Naive B cell (primary cell): Measurements from ENCODE around the gene TOR2A. TPM values are rescaled to one million over a fixed set of nuclear protein-coding genes. Genes with fewer than 3 reads are reported as not detected.
A peak's percentile ranks its signal among the peaks of the same experiment; 100 is the strongest.

ENCODE experiments used
- ATAC-seq, 2 donors: fragments of 150-1000 bp; cut with Tn5 transposase; 2 replicates each; pipeline ENCODE4 v1.10.0; 2021; ENCODE audit warnings: low read depth in 2 of 2, mild to moderate bottlenecking in 2 of 2, moderate library complexity in 2 of 2
- DNase-seq: peaks from one replicate; pipeline ENCODE4 v3.0.0; 2022
- H3K27ac Mint-ChIP-seq, 6 donors: one replicate each; pipeline ENCODE4 v1.8.0; 2020 to 2022; ENCODE audit warnings: mild to moderate bottlenecking in 6 of 6, mixed read lengths in 6 of 6, moderate library complexity in 5 of 6, inconsistent platforms in 2 of 6
- H3K27me3 Mint-ChIP-seq, 3 donors: one replicate each; pipeline ENCODE4 v1.8.0; 2021 to 2022; ENCODE audit warnings: mixed read lengths in 3 of 3, mild to moderate bottlenecking in 1 of 3
- H3K36me3 Mint-ChIP-seq, 2 donors: one replicate each; pipeline ENCODE4 v1.8.0; 2020 to 2022; ENCODE audit warnings: mixed read lengths in 2 of 2, inconsistent platforms in 1 of 2, mild to moderate bottlenecking in 1 of 2
- H3K4me1 Mint-ChIP-seq, 3 donors: one replicate each; pipeline ENCODE4 v1.8.0; 2020 to 2022; ENCODE audit warnings: mixed read lengths in 3 of 3, inconsistent platforms in 1 of 3, mild to moderate bottlenecking in 1 of 3, moderate library complexity in 1 of 3
- H3K4me3 Mint-ChIP-seq, 8 donors: one replicate each; pipeline ENCODE4 v1.8.0; 2020 to 2022; ENCODE audit warnings: mild to moderate bottlenecking in 8 of 8, mixed read lengths in 8 of 8, moderate library complexity in 8 of 8, inconsistent platforms in 2 of 8
- H3K9me3 Mint-ChIP-seq, 7 donors: one replicate each; pipeline ENCODE4 v1.8.0; 2020 to 2022; ENCODE audit warnings: mixed read lengths in 7 of 7, mild to moderate bottlenecking in 5 of 7, inconsistent platforms in 2 of 7, moderate library complexity in 1 of 7
- polyA plus RNA-seq, 6 donors: library from polyadenylated mRNA; unstranded; fragments of 300-500 nt; fragmentation: Illumina TruSeq; gene quantifications; one replicate each; pipeline ENCODE4 v1.2.3, GENCODE V29; 2021; ENCODE audit warnings: low read depth in 6 of 6

TOR2A gene
- polyA plus RNA-seq, 6 donors from 2014 or later: 24.9 to 40.0 (median 27.3) TPM

- Mint-ChIP-seq H3K27me3 (no peaks in the 10 kb centered on the region), H3K27ac (peak overlapping the region in 2 of 6 donors; percentile 6 to 14), H3K36me3 (no peaks in the 10 kb centered on the region), H3K4me1 (peaks cover 0 to 10% (median 6%) of the 10 kb centered on the region in 3 donors), H3K9me3 (peaks cover 0 to 2% (median 0%) of the 10 kb centered on the region in 7 donors), H3K4me3 (peak overlapping the region in 1 of 8 donors; percentile 54)
- DNase-seq (no peak), ATAC-seq (no peak)
Measured at GRCh38 chr9:127705577-127706379, 29.3 kb downstream of the TOR2A start.

GRCh38 chr9:127703289-127703946 is 31.7 kb downstream of the TOR2A start:
- DNase-seq: no peak
- Mint-ChIP-seq H3K36me3 (no peaks in the 10 kb centered on the region), H3K27ac (no peak overlapping the region), H3K9me3 (no peaks in the 10 kb centered on the region), H3K4me3 (no peak overlapping the region), H3K27me3 (no peaks in the 10 kb centered on the region), H3K4me1 (peaks cover 14 to 21% (median 17%) of the 10 kb centered on the region in 3 donors)
- no peak for ATAC-seq

GRCh38 chr9:127700594-127701255 is 34.4 kb downstream of the TOR2A start:
- DNase-seq (no peak), ATAC-seq (no peak)
- no peaks in the 10 kb centered on the region for H3K36me3 Mint-ChIP-seq
- peak overlapping the region in 3 of 8 donors; percentile 47 to 88 (median 76) for H3K4me3 Mint-ChIP-seq
- H3K27me3 Mint-ChIP-seq: no peaks in the 10 kb centered on the region
- H3K4me1 Mint-ChIP-seq: peaks cover 10 to 18% (median 14%) of the 10 kb centered on the region in 3 donors
- no peaks in the 10 kb centered on the region for H3K9me3 Mint-ChIP-seq
- H3K27ac Mint-ChIP-seq: peak overlapping the region in 2 of 6 donors; percentile 39 to 49

- Mint-ChIP-seq H3K36me3 (no peaks in the 10 kb centered on the region), H3K4me3 (peak overlapping the region in 7 of 8 donors; percentile 15 to 89 (median 85)), H3K9me3 (no peaks in the 10 kb centered on the region), H3K27me3 (no peaks in the 10 kb centered on the region), H3K4me1 (peaks cover 10 to 18% (median 14%) of the 10 kb centered on the region in 3 donors), H3K27ac (peak overlapping the region in 3 of 6 donors; percentile 14 to 96 (median 36))
- no peak for DNase-seq
- ATAC-seq: no peak
Measured at GRCh38 chr9:127700140-127700539, 35.0 kb downstream of the TOR2A start.

- Mint-ChIP-seq H3K9me3 (no peaks in the 10 kb centered on the region), H3K4me1 (peaks cover 10 to 18% (median 14%) of the 10 kb centered on the region in 3 donors), H3K36me3 (no peaks in the 10 kb centered on the region), H3K27ac (peak overlapping the region; percentile 36 to 96 (median 90)), H3K4me3 (peak overlapping the region; percentile 76 to 91 (median 88)), H3K27me3 (no peaks in the 10 kb centered on the region)
- DNase-seq (peak; percentile 86), ATAC-seq (peak; percentile 96 to 99)
Measured at GRCh38 chr9:127698985-127699670, 36.0 kb downstream of the TOR2A start.

GRCh38 chr9:127698386-127698785 is 36.7 kb downstream of the TOR2A start:
- H3K4me3 Mint-ChIP-seq: peak overlapping the region in 5 of 8 donors; percentile 58 to 91 (median 63)
- DNase-seq (no peak), ATAC-seq (no peak)
- peaks cover 10 to 18% (median 14%) of the 10 kb centered on the region in 3 donors for H3K4me1 Mint-ChIP-seq
- no peaks in the 10 kb centered on the region for H3K36me3 Mint-ChIP-seq
- no peaks in the 10 kb centered on the region for H3K27me3 Mint-ChIP-seq
- H3K27ac Mint-ChIP-seq: no peak overlapping the region
- H3K9me3 Mint-ChIP-seq: no peaks in the 10 kb centered on the region

GRCh38 chr9:127697575-127697974 is 37.5 kb downstream of the TOR2A start:
- ATAC-seq: no peak
- peaks cover 10 to 18% (median 14%) of the 10 kb centered on the region in 3 donors for H3K4me1 Mint-ChIP-seq
- no peak for DNase-seq
- H3K36me3 Mint-ChIP-seq: no peaks in the 10 kb centered on the region
- no peaks in the 10 kb centered on the region for H3K9me3 Mint-ChIP-seq
- H3K27me3 Mint-ChIP-seq: no peaks in the 10 kb centered on the region
- peak overlapping the region in 3 of 8 donors; percentile 6 to 91 (median 67) for H3K4me3 Mint-ChIP-seq
- H3K27ac Mint-ChIP-seq: peak overlapping the region in 3 of 6 donors; percentile 20 to 86 (median 58)

GRCh38 chr9:127694890-127695720 is 40.0 kb downstream of the TOR2A start:
- H3K36me3 Mint-ChIP-seq: no peaks in the 10 kb centered on the region
- H3K4me3 Mint-ChIP-seq: no peak overlapping the region
- peaks cover 0 to 5% (median 0%) of the 10 kb centered on the region in 3 donors for H3K27me3 Mint-ChIP-seq
- peaks cover 8 to 15% (median 10%) of the 10 kb centered on the region in 3 donors for H3K4me1 Mint-ChIP-seq
- ATAC-seq (no peak), DNase-seq (no peak)
- no peak overlapping the region for H3K27ac Mint-ChIP-seq
- no peaks in the 10 kb centered on the region for H3K9me3 Mint-ChIP-seq

GRCh38 chr9:127693697-127694096 is 41.4 kb downstream of the TOR2A start:
- peaks cover 0 to 2% (median 0%) of the 10 kb centered on the region in 3 donors for H3K4me1 Mint-ChIP-seq

GRCh38 chr9:127693143-127693542 is 42.0 kb downstream of the TOR2A start:
- ATAC-seq: no peak
- no peak overlapping the region for H3K27ac Mint-ChIP-seq

More at GRCh38 chr9:127693697-127694096, 41.4 kb downstream of the TOR2A start:
- DNase-seq (no peak), ATAC-seq (no peak)
- Mint-ChIP-seq H3K9me3 (no peaks in the 10 kb centered on the region), H3K27me3 (peaks cover 0 to 5% (median 0%) of the 10 kb centered on the region in 3 donors), H3K36me3 (no peaks in the 10 kb centered on the region), H3K4me3 (no peak overlapping the region), H3K27ac (peak overlapping the region in 1 of 6 donors; percentile 49)

GRCh38 chr9:127692071-127692470 is 43.0 kb downstream of the TOR2A start:
- ATAC-seq: no peak
- Mint-ChIP-seq H3K4me3 (peak overlapping the region in 1 of 8 donors; percentile 67), H3K4me1 (no peaks in the 10 kb centered on the region), H3K9me3 (no peaks in the 10 kb centered on the region), H3K27ac (no peak overlapping the region), H3K36me3 (no peaks in the 10 kb centered on the region), H3K27me3 (peaks cover 0 to 5% (median 0%) of the 10 kb centered on the region in 3 donors)
- DNase-seq: no peak

More at GRCh38 chr9:127693143-127693542, 42.0 kb downstream of the TOR2A start:
- no peak overlapping the region for H3K4me3 Mint-ChIP-seq
- H3K36me3 Mint-ChIP-seq: no peaks in the 10 kb centered on the region
- no peak for DNase-seq
- H3K27me3 Mint-ChIP-seq: peaks cover 0 to 5% (median 0%) of the 10 kb centered on the region in 3 donors
- H3K4me1 Mint-ChIP-seq: peaks cover 0 to 2% (median 0%) of the 10 kb centered on the region in 3 donors
- no peaks in the 10 kb centered on the region for H3K9me3 Mint-ChIP-seq

- Mint-ChIP-seq H3K4me3 (no peak overlapping the region), H3K9me3 (no peaks in the 10 kb centered on the region), H3K4me1 (no peaks in the 10 kb centered on the region), H3K36me3 (no peaks in the 10 kb centered on the region), H3K27ac (no peak overlapping the region), H3K27me3 (peaks cover 0 to 5% (median 3%) of the 10 kb centered on the region in 3 donors)
- DNase-seq (no peak), ATAC-seq (no peak)
Measured at GRCh38 chr9:127690735-127691134, 44.4 kb downstream of the TOR2A start.
